Neural cell (in vitro differentiated cells): ENCODE data around the gene POLH. TPM values are rescaled to one million over a fixed set of nuclear protein-coding genes. Genes with fewer than 3 reads are reported as not detected.

ENCODE experiments used
- H2AFZ ChIP-seq: fragments of 200-600, 300-800 bp; sonication (generic), shearing (Covaris generic); 2 replicates; pipeline ENCODE4 v1.6.0; 2014; ENCODE audit warnings: low read depth, mild to moderate bottlenecking, antibody characterized with exemption, low read length, moderate library complexity
- H3F3A ChIP-seq: fragments of 200-600 bp; shearing (Covaris generic); 2 replicates; pipeline ENCODE4 v1.6.1; 2016; ENCODE audit warnings: mild to moderate bottlenecking, moderate library complexity, mixed read lengths, antibody characterized with exemption, low read length; ENCODE audit not compliant: insufficient read depth, poor library complexity, severe bottlenecking
- H3K27ac ChIP-seq: fragments of 200-600, 300-800 bp; sonication (generic), shearing (Covaris generic); 2 replicates; pipeline ENCODE4 v1.5.1; 2014; ENCODE audit warnings: mild to moderate bottlenecking, low read length, moderate library complexity
- H3K27me3 ChIP-seq: fragments of 300-800, 200-600 bp; sonication (generic), shearing (Covaris generic); 2 replicates; pipeline ENCODE4 v1.6.0; 2014; ENCODE audit warnings: mild to moderate bottlenecking, low read depth, low read length, moderate library complexity; ENCODE audit not compliant: insufficient read depth
- H3K36me3 ChIP-seq: fragments of 300-800, 200-600 bp; sonication (generic), shearing (Covaris generic); 2 replicates; pipeline ENCODE4 v1.5.1; 2014; ENCODE audit warnings: mild to moderate bottlenecking, antibody characterized with exemption, low read length, moderate library complexity; ENCODE audit not compliant: insufficient read depth
- H3K4me2 ChIP-seq: fragments of 300-800, 200-600 bp; sonication (generic), shearing (Covaris generic); 2 replicates; pipeline ENCODE4 v1.6.0; 2014; ENCODE audit warnings: mild to moderate bottlenecking, low read length
- H3K4me3 ChIP-seq: fragments of 300-800, 200-600 bp; sonication (generic), shearing (Covaris generic); 2 replicates; pipeline ENCODE4 v1.5.1; 2014; ENCODE audit warnings: mild to moderate bottlenecking, low read length, moderate library complexity
- H3K79me2 ChIP-seq: fragments of 200-600 bp; shearing (Covaris generic); replicated peaks from 2 replicates; pipeline ENCODE4 v1.6.0; 2014; ENCODE audit warnings: mild to moderate bottlenecking, low read length, moderate library complexity; ENCODE audit not compliant: insufficient read depth
- H3K9ac ChIP-seq: fragments of 300-800, 200-600 bp; sonication (generic), shearing (Covaris generic); 2 replicates; pipeline ENCODE4 v1.6.1; 2016; ENCODE audit warnings: mild to moderate bottlenecking, low read length, mixed read lengths
- H3K9me2 ChIP-seq: fragments of 200-600 bp; shearing (Covaris generic); 2 replicates; pipeline ENCODE4 v1.6.1; 2016; ENCODE audit warnings: mild to moderate bottlenecking, low read length, mixed read lengths; ENCODE audit not compliant: insufficient read depth
- H3K9me3 ChIP-seq: fragments of 200-600, 300-800 bp; sonication (generic), shearing (Covaris generic); 2 replicates; pipeline ENCODE4 v1.6.1; 2016; ENCODE audit warnings: mild to moderate bottlenecking, mixed run types, low read length, moderate library complexity, mixed read lengths
- H4K20me1 ChIP-seq: fragments of 200-600 bp; shearing (Covaris generic); 2 replicates; pipeline ENCODE4 v1.6.1; 2016; ENCODE audit warnings: mild to moderate bottlenecking, mixed run types; ENCODE audit not compliant: insufficient read depth
- EP300 ChIP-seq: fragments of 450-650 bp; conservative IDR thresholded peaks from 2 replicates; pipeline ENCODE4 v1.6.1; 2014; ENCODE audit warnings: antibody characterized with exemption, mild to moderate bottlenecking, moderate library complexity; ENCODE audit not compliant: poor library complexity, severe bottlenecking
- EZH2 ChIP-seq: fragments of 200-600, 300-800 bp; shearing (Covaris generic), sonication (generic); IDR thresholded peaks from 2 replicates; pipeline ENCODE4 v1.6.1; 2014; ENCODE audit warnings: antibody characterized with exemption, low read length, borderline replicate concordance, mild to moderate bottlenecking; ENCODE audit not compliant: insufficient read depth, poor library complexity, severe bottlenecking
- MXI1 ChIP-seq: fragments of 450-650 bp; conservative IDR thresholded peaks from 2 replicates; pipeline ENCODE4 v1.6.1; 2014; ENCODE audit warnings: antibody characterized with exemption, mild to moderate bottlenecking; ENCODE audit not compliant: poor library complexity, severe bottlenecking
- POLR2AphosphoS5 ChIP-seq: IDR thresholded peaks from 2 replicates; pipeline ENCODE4 v1.6.1; 2012
- RAD21 ChIP-seq: fragments of 450-650 bp; conservative IDR thresholded peaks from 2 replicates; pipeline ENCODE4 v1.6.1; 2014; ENCODE audit warnings: antibody characterized with exemption, mild to moderate bottlenecking, moderate library complexity
- REST ChIP-seq: IDR thresholded peaks from 2 replicates; pipeline ENCODE4 v1.6.1; 2012; ENCODE audit warnings: borderline replicate concordance
- SMC3 ChIP-seq: fragments of 450-650 bp; conservative IDR thresholded peaks from 2 replicates; pipeline ENCODE4 v1.6.1; 2014; ENCODE audit warnings: antibody characterized with exemption, mild to moderate bottlenecking, moderate library complexity; ENCODE audit not compliant: poor library complexity
- TAF1 ChIP-seq: IDR thresholded peaks from 2 replicates; pipeline ENCODE4 v1.6.1; 2012; ENCODE audit warnings: low read depth
- polyA plus RNA-seq: library from polyadenylated mRNA; depleted of rRNA; stranded (reverse); fragments of >200 nt; gene quantifications from 2 replicates; pipeline ENCODE4 v1.2.3, GENCODE V29; 2014
- TF ChIP-seq, protein P1 (sequence below): fragments of 450-650 bp; IDR thresholded peaks from 2 replicates; pipeline ENCODE4 v1.5.1; 2014; ENCODE audit warnings: antibody characterized with exemption, mild to moderate bottlenecking, moderate library complexity; ENCODE audit not compliant: poor library complexity, severe bottlenecking

The POLH gene
- polyA plus RNA-seq, 1 donor from 2014 or later: 6.5 TPM

- Histone ChIP-seq H3K9ac (no peak overlapping the region), H3F3A (no peaks in the 10 kb centered on the region), H3K27ac (no peak overlapping the region), H4K20me1 (no peaks in the 10 kb centered on the region), H3K9me3 (no peaks in the 10 kb centered on the region), H2AFZ (no peak overlapping the region), H3K9me2 (no peaks in the 10 kb centered on the region), H3K79me2 (no peaks in the 10 kb centered on the region), H3K4me2 (no peak overlapping the region), H3K4me3 (no peak overlapping the region), H3K27me3 (no peaks in the 10 kb centered on the region), H3K36me3 (no peaks in the 10 kb centered on the region)
- TF ChIP-seq EZH2: no peak
- TF ChIP-seq RAD21: no peak
- no peak for TF ChIP-seq TAF1
- TF ChIP-seq SMC3: no peak
- TF ChIP-seq MXI1: no peak
- no peak for TF ChIP-seq REST
- TF ChIP-seq, protein P1, sequence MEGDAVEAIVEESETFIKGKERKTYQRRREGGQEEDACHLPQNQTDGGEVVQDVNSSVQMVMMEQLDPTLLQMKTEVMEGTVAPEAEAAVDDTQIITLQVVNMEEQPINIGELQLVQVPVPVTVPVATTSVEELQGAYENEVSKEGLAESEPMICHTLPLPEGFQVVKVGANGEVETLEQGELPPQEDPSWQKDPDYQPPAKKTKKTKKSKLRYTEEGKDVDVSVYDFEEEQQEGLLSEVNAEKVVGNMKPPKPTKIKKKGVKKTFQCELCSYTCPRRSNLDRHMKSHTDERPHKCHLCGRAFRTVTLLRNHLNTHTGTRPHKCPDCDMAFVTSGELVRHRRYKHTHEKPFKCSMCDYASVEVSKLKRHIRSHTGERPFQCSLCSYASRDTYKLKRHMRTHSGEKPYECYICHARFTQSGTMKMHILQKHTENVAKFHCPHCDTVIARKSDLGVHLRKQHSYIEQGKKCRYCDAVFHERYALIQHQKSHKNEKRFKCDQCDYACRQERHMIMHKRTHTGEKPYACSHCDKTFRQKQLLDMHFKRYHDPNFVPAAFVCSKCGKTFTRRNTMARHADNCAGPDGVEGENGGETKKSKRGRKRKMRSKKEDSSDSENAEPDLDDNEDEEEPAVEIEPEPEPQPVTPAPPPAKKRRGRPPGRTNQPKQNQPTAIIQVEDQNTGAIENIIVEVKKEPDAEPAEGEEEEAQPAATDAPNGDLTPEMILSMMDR: no peak
- TF ChIP-seq POLR2AphosphoS5: no peak
- TF ChIP-seq EP300: no peak
Observed at GRCh38 chr6:43608807-43609206, 32.8 kb downstream of the POLH start.

DNA sequence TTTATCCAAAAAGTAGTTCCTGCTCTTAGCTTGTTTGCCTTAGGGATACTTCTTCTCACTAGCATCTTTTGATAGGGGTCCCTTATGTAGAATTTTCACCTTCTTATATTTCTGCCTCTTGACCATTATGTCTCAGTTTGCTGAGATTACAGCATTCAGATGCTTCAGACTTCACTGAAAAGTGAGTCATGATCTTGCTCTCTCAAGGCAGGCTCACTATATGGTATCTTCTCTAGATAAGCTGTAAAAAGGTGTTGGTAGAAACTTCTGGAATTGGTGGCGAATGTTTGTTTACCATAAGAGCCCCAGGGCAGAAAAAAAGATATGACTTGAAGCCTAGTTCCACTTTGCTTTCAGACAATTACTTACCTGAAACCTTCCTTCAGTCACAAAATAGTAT, 33.4 kb downstream of the POLH start:
- TF ChIP-seq MXI1 (no peak), RAD21 (no peak), EP300 (no peak), TAF1 (no peak), EZH2 (no peak), SMC3 (no peak), POLR2AphosphoS5 (no peak)
- TF ChIP-seq, protein P1: no peak
- H3K79me2 ChIP-seq: no peaks in the 10 kb centered on the region
- no peaks in the 10 kb centered on the region for H3K9me3 ChIP-seq
- no peak overlapping the region for H3K4me2 ChIP-seq
- H3K27ac ChIP-seq: no peak overlapping the region
- no peak overlapping the region for H2AFZ ChIP-seq
- no peak overlapping the region for H3K9ac ChIP-seq
- H4K20me1 ChIP-seq: no peaks in the 10 kb centered on the region
- H3F3A ChIP-seq: no peaks in the 10 kb centered on the region
- H3K4me3 ChIP-seq: no peak overlapping the region
- no peaks in the 10 kb centered on the region for H3K36me3 ChIP-seq
- no peaks in the 10 kb centered on the region for H3K27me3 ChIP-seq
- no peaks in the 10 kb centered on the region for H3K9me2 ChIP-seq
